ENCODE measurements around the gene RASD2.

The RASD2 gene

DNA sequence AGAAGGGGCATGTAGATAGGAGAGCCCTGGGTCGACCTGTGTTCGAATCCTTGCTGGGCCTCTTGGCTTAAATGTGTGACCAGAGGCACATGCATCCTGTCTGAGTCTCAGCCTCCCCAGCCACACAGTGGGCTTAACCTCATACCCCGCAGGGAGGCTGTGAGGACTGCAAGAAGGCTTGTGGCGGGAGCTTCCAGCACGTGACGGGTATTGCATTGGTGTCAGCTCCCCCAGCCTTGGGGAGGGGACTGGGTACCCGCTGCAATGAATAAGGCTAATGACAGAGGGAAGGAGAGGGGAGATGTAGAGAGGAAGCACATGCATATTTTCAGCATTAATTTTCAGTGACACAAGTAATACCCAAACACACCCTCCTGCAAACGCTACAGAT lies 8.1 kb downstream of the RASD2 start:
- no peaks in the 10 kb centered on the region for H3K36me3 ChIP-seq (ENCODE audit: control insufficient read depth in 1 of 2, insufficient read depth in 2 of 2, low read length in 2 of 2)
- H3K4me1 ChIP-seq (ENCODE audit: control insufficient read depth in 1 of 2, insufficient read depth in 2 of 2, low read length in 2 of 2), result peaks cover 2 to 3% of the 10 kb centered on the region in 2 donors

DNA sequence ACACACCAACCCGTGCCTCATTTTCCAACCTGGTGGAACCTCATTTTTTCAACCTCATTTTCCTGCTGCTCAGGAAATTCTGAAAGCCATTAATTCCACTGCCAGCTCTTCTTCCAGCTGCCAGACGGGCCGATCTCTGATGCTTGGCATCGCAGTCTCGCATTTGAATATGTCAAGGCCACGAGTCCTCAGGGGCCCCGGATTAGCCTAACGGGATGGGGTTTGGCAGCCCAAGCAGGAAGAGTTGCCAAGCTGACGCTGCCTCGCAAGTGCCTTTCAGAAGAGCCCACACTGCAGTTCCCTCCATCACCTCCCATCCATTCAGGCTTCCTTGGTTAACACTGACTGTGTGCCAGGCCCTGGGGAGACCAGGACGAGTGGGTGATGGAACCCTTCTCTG lies 8.7 kb downstream of the RASD2 start:
- Histone ChIP-seq H3K27ac (ENCODE audit: low read depth, low read length) (no peak overlapping the region), H3K36me3 (ENCODE audit: control insufficient read depth in 1 of 2, insufficient read depth in 2 of 2, low read length in 2 of 2) (no peaks in the 10 kb centered on the region), H3K27me3 (ENCODE audit: control insufficient read depth in 1 of 2, insufficient read depth in 2 of 2, low read length in 2 of 2) (peaks cover 3 to 22% of the 10 kb centered on the region in 2 donors), H3K4me1 (ENCODE audit: control insufficient read depth in 1 of 2, insufficient read depth in 2 of 2, low read length in 2 of 2) (peaks cover 2 to 3% of the 10 kb centered on the region in 2 donors), H3K4me3 (ENCODE audit: low read depth in 1 of 2, low read length in 2 of 2) (no peak overlapping the region), H3K9me3 (ENCODE audit: control insufficient read depth in 1 of 2, low read length in 2 of 2) (no peaks in the 10 kb centered on the region), H3K9ac (ENCODE audit: low read depth in 1 of 2, low read length in 2 of 2) (no peak overlapping the region)

More for the DNA sequence above, 8.1 kb downstream of the RASD2 start:
- H3K27me3 ChIP-seq (ENCODE audit: control insufficient read depth in 1 of 2, insufficient read depth in 2 of 2, low read length in 2 of 2), result peaks cover 3 to 20% of the 10 kb centered on the region in 2 donors
- H3K9ac ChIP-seq (ENCODE audit: low read depth in 1 of 2, low read length in 2 of 2), result no peak overlapping the region
- H3K9me3 ChIP-seq (ENCODE audit: control insufficient read depth in 1 of 2, low read length in 2 of 2), result no peaks in the 10 kb centered on the region
- no peak overlapping the region for H3K27ac ChIP-seq (ENCODE audit: low read depth, low read length)
- no peak overlapping the region for H3K4me3 ChIP-seq (ENCODE audit: low read depth in 1 of 2, low read length in 2 of 2)

DNA sequence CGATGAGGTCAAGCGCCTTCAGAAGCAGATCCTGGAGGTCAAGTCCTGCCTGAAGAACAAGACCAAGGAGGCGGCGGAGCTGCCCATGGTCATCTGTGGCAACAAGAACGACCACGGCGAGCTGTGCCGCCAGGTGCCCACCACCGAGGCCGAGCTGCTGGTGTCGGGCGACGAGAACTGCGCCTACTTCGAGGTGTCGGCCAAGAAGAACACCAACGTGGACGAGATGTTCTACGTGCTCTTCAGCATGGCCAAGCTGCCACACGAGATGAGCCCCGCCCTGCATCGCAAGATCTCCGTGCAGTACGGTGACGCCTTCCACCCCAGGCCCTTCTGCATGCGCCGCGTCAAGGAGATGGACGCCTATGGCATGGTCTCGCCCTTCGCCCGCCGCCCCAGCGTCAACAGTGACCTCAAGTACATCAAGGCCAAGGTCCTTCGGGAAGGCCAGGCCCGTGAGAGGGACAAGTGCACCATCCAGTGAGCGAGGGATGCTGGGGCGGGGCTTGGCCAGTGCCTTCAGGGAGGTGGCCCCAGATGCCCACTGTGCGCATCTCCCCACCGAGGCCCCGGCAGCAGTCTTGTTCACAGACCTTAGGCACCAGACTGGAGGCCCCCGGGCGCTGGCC lies 11.0 kb downstream of the RASD2 start:
- no peak overlapping the region for H3K27ac ChIP-seq (ENCODE audit: low read depth, low read length)
- peaks cover 5 to 25% of the 10 kb centered on the region in 2 donors for H3K27me3 ChIP-seq (ENCODE audit: control insufficient read depth in 1 of 2, insufficient read depth in 2 of 2, low read length in 2 of 2)
- H3K4me1 ChIP-seq (ENCODE audit: control insufficient read depth in 1 of 2, insufficient read depth in 2 of 2, low read length in 2 of 2), result peaks cover 2 to 3% of the 10 kb centered on the region in 2 donors
- H3K4me3 ChIP-seq (ENCODE audit: low read depth in 1 of 2, low read length in 2 of 2), result no peak overlapping the region
- H3K9ac ChIP-seq (ENCODE audit: low read depth in 1 of 2, low read length in 2 of 2), result no peak overlapping the region
- no peaks in the 10 kb centered on the region for H3K9me3 ChIP-seq (ENCODE audit: control insufficient read depth in 1 of 2, low read length in 2 of 2)
- H3K36me3 ChIP-seq (ENCODE audit: control insufficient read depth in 1 of 2, insufficient read depth in 2 of 2, low read length in 2 of 2), result no peaks in the 10 kb centered on the region

DNA sequence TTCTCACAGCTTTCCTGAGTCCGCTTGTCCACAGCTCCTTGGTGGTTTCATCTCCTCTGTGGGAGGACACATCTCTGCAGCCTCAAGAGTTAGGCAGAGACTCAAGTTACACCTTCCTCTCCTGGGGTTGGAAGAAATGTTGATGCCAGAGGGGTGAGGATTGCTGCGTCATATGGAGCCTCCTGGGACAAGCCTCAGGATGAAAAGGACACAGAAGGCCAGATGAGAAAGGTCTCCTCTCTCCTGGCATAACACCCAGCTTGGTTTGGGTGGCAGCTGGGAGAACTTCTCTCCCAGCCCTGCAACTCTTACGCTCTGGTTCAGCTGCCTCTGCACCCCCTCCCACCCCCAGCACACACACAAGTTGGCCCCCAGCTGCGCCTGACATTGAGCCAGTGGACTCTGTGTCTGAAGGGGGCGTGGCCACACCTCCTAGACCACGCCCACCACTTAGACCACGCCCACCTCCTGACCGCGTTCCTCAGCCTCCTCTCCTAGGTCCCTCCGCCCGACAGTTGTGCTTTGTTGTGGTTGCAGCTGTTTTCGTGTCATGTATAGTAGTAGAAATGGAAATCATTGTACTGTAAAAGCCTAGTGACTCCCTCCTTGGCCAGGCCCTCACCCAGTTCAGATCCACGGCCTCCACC lies 11.7 kb downstream of the RASD2 start:
- Histone ChIP-seq H3K36me3 (ENCODE audit: control insufficient read depth in 1 of 2, insufficient read depth in 2 of 2, low read length in 2 of 2) (no peaks in the 10 kb centered on the region), H3K4me3 (ENCODE audit: low read depth in 1 of 2, low read length in 2 of 2) (no peak overlapping the region), H3K27ac (ENCODE audit: low read depth, low read length) (no peak overlapping the region), H3K4me1 (ENCODE audit: control insufficient read depth in 1 of 2, insufficient read depth in 2 of 2, low read length in 2 of 2) (peaks cover 2 to 3% of the 10 kb centered on the region in 2 donors), H3K27me3 (ENCODE audit: control insufficient read depth in 1 of 2, insufficient read depth in 2 of 2, low read length in 2 of 2) (peaks cover 7 to 22% of the 10 kb centered on the region in 2 donors), H3K9me3 (ENCODE audit: control insufficient read depth in 1 of 2, low read length in 2 of 2) (no peaks in the 10 kb centered on the region), H3K9ac (ENCODE audit: low read depth in 1 of 2, low read length in 2 of 2) (no peak overlapping the region)

DNA sequence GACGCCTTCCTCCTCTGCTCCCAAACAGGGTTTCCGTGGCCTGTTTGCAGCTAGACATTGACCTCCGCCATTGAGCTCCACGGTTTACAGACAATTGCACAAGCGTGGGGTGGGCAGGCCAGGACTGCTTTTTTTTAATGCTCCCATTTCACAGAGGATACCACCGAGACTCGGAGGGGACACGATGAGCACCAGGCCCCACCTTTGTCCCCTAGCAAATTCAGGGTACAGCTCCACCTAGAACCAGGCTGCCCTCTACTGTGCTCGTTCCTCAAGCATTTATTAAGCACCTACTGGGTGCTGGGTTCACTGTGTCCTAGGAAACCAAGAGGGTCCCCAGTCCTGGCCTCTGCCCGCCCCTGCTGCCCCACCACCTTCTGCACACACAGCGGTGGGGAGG lies 12.2 kb downstream of the RASD2 start:
- Histone ChIP-seq H3K36me3 (ENCODE audit: control insufficient read depth in 1 of 2, insufficient read depth in 2 of 2, low read length in 2 of 2) (no peaks in the 10 kb centered on the region), H3K4me3 (ENCODE audit: low read depth in 1 of 2, low read length in 2 of 2) (no peak overlapping the region), H3K9me3 (ENCODE audit: control insufficient read depth in 1 of 2, low read length in 2 of 2) (no peaks in the 10 kb centered on the region), H3K27ac (ENCODE audit: low read depth, low read length) (no peak overlapping the region), H3K4me1 (ENCODE audit: control insufficient read depth in 1 of 2, insufficient read depth in 2 of 2, low read length in 2 of 2) (peaks cover 2 to 3% of the 10 kb centered on the region in 2 donors), H3K9ac (ENCODE audit: low read depth in 1 of 2, low read length in 2 of 2) (no peak overlapping the region), H3K27me3 (ENCODE audit: control insufficient read depth in 1 of 2, insufficient read depth in 2 of 2, low read length in 2 of 2) (peaks cover 7 to 22% of the 10 kb centered on the region in 2 donors)

DNA sequence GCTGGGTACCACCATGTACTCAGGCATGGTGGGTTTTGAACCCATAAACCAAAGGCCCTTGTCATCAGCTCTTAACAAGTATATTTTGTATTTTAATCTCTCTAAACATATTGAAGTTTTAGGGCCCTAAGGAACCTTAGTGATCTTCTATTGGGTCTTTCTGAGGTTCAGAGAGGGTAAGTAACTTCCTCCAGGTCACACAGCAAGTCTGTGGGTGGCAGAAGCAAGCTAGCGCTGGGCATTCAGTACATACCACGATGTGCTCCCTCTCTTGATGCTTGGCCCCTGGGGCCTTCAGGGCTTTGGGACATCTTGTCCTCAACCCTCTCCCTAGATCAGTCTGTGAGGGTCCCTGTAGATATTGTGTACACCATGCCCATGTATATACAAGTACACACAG lies 12.7 kb downstream of the RASD2 start:
- no peak overlapping the region for H3K9ac ChIP-seq (ENCODE audit: low read depth in 1 of 2, low read length in 2 of 2)
- no peaks in the 10 kb centered on the region for H3K36me3 ChIP-seq (ENCODE audit: control insufficient read depth in 1 of 2, insufficient read depth in 2 of 2, low read length in 2 of 2)
- no peaks in the 10 kb centered on the region for H3K9me3 ChIP-seq (ENCODE audit: control insufficient read depth in 1 of 2, low read length in 2 of 2)
- no peak overlapping the region for H3K4me3 ChIP-seq (ENCODE audit: low read depth in 1 of 2, low read length in 2 of 2)
- H3K4me1 ChIP-seq (ENCODE audit: control insufficient read depth in 1 of 2, insufficient read depth in 2 of 2, low read length in 2 of 2), result peaks cover 2 to 3% of the 10 kb centered on the region in 2 donors
- no peak overlapping the region for H3K27ac ChIP-seq (ENCODE audit: low read depth, low read length)
- peaks cover 7 to 23% of the 10 kb centered on the region in 2 donors for H3K27me3 ChIP-seq (ENCODE audit: control insufficient read depth in 1 of 2, insufficient read depth in 2 of 2, low read length in 2 of 2)

DNA sequence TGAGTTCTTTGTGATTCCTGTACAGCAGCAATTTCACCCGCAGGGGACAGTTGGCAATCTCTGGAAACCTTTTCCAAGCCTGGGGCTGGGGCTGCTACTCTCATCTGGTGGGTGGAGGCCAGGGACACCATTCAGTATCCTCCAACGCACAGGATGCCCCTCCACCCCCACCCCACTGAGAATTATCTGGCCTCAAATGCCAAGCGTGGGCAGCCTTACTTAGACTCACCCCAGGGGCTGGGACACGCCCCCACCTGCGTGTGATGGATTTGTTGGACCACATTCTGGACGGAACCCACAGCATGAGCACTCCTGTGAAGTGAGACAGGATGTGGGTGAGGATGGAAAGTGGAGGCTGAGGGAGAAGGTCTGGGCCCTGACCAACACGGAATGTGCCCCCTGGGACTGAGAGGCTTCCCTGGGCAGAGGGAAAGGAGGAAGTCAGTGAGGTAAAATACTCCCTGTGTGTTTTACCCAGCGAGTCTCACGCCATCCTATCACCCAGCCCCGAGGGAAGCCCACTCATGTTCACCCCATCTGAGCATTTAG lies 13.7 kb downstream of the RASD2 start:
- H3K27me3 ChIP-seq (ENCODE audit: control insufficient read depth in 1 of 2, insufficient read depth in 2 of 2, low read length in 2 of 2), result peaks cover 10 to 15% of the 10 kb centered on the region in 2 donors
- H3K4me3 ChIP-seq (ENCODE audit: low read depth in 1 of 2, low read length in 2 of 2), result no peak overlapping the region
- H3K36me3 ChIP-seq (ENCODE audit: control insufficient read depth in 1 of 2, insufficient read depth in 2 of 2, low read length in 2 of 2), result no peaks in the 10 kb centered on the region
- H3K27ac ChIP-seq (ENCODE audit: low read depth, low read length), result no peak overlapping the region
- H3K9ac ChIP-seq (ENCODE audit: low read depth in 1 of 2, low read length in 2 of 2), result no peak overlapping the region
- H3K4me1 ChIP-seq (ENCODE audit: control insufficient read depth in 1 of 2, insufficient read depth in 2 of 2, low read length in 2 of 2), result peaks cover 0 to 2% of the 10 kb centered on the region in 2 donors
- no peaks in the 10 kb centered on the region for H3K9me3 ChIP-seq (ENCODE audit: control insufficient read depth in 1 of 2, low read length in 2 of 2)

DNA sequence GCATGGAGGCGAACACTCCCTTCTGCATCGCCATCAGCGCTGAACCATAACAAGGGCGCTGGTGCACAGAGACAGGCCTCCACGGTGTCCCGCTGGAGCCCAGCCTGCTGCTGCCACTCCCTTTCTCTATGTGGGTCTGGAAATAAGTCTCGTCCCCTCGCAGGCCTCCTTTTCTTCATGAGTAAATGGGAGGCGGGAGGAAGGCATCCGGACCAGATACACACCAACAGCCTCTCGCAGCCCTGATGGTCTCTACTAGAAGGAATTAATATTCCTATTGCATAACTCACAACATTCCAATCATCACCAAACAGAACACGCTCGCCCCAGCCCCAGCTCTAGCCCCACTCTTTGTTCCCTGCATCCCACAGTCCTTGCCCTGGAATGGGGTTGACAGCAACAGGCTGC lies 14.9 kb downstream of the RASD2 start:
- Histone ChIP-seq H3K27ac (ENCODE audit: low read depth, low read length) (no peak overlapping the region), H3K36me3 (ENCODE audit: control insufficient read depth in 1 of 2, insufficient read depth in 2 of 2, low read length in 2 of 2) (no peaks in the 10 kb centered on the region), H3K9me3 (ENCODE audit: control insufficient read depth in 1 of 2, low read length in 2 of 2) (no peaks in the 10 kb centered on the region), H3K4me3 (ENCODE audit: low read depth in 1 of 2, low read length in 2 of 2) (no peak overlapping the region), H3K27me3 (ENCODE audit: control insufficient read depth in 1 of 2, insufficient read depth in 2 of 2, low read length in 2 of 2) (peaks cover 10 to 11% of the 10 kb centered on the region in 2 donors), H3K9ac (ENCODE audit: low read depth in 1 of 2, low read length in 2 of 2) (no peak overlapping the region), H3K4me1 (ENCODE audit: control insufficient read depth in 1 of 2, insufficient read depth in 2 of 2, low read length in 2 of 2) (peaks cover 0 to 2% of the 10 kb centered on the region in 2 donors)

DNA sequence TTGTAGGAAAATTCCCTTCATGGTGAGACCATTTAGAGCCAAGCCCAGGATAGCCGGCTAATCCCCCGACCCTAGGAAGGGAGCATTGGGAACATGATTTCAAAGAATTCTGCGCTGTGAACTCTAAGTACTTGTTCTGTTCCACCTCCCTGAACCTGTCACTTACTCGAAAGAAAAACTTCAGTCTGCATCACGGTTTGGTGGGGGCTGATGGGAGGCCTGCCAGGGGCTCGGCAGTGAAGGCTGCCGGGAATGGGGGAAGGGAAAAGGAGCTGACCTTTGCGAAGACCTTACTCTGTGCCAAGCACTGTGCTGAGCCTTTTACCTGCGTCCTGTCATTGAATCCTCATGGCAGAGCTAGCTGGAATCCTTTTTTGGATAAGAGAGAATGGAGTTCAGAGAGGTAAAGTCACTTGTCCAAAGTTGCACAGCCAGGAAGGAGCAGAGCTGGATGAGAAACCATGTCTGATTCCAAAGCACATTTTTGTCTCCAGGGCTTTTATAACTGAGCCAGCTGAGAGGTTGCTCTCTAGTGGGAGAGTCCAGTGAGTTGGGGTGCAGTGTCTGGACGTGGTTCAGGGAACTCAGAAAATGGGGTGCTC lies 15.4 kb downstream of the RASD2 start:
- Histone ChIP-seq H3K4me1 (ENCODE audit: control insufficient read depth in 1 of 2, insufficient read depth in 2 of 2, low read length in 2 of 2) (peaks cover 0 to 2% of the 10 kb centered on the region in 2 donors), H3K9me3 (ENCODE audit: control insufficient read depth in 1 of 2, low read length in 2 of 2) (no peaks in the 10 kb centered on the region), H3K4me3 (ENCODE audit: low read depth in 1 of 2, low read length in 2 of 2) (no peak overlapping the region), H3K27me3 (ENCODE audit: control insufficient read depth in 1 of 2, insufficient read depth in 2 of 2, low read length in 2 of 2) (peaks cover 10 to 11% of the 10 kb centered on the region in 2 donors), H3K36me3 (ENCODE audit: control insufficient read depth in 1 of 2, insufficient read depth in 2 of 2, low read length in 2 of 2) (no peaks in the 10 kb centered on the region), H3K9ac (ENCODE audit: low read depth in 1 of 2, low read length in 2 of 2) (no peak overlapping the region), H3K27ac (ENCODE audit: low read depth, low read length) (no peak overlapping the region)

DNA sequence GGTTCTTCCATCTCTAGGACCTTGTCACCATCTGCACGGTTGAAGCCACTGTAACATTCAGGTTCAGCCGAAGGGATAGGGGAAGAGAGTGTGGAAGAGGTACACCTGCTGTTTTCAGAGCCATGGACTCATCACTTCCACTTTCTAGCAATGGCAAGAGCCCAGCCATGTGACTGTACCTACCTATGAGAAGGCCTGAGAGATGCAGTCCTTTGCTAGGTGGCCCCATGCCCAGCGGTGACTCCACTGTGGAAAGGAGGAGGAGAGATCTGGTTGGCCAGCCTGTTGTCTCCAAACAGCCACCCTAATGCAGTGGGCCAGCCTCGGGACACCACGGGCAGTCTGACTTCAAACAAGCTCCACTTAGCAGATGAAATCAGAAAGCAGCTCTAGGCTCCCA lies 16.0 kb downstream of the RASD2 start:
- H3K27ac ChIP-seq (ENCODE audit: low read depth, low read length), result no peak overlapping the region
- H3K36me3 ChIP-seq (ENCODE audit: control insufficient read depth in 1 of 2, insufficient read depth in 2 of 2, low read length in 2 of 2), result no peaks in the 10 kb centered on the region
- no peaks in the 10 kb centered on the region for H3K9me3 ChIP-seq (ENCODE audit: control insufficient read depth in 1 of 2, low read length in 2 of 2)
- H3K4me3 ChIP-seq (ENCODE audit: low read depth in 1 of 2, low read length in 2 of 2), result no peak overlapping the region
- no peak overlapping the region for H3K9ac ChIP-seq (ENCODE audit: low read depth in 1 of 2, low read length in 2 of 2)
- H3K27me3 ChIP-seq (ENCODE audit: control insufficient read depth in 1 of 2, insufficient read depth in 2 of 2, low read length in 2 of 2), result peaks cover 10 to 11% of the 10 kb centered on the region in 2 donors
- H3K4me1 ChIP-seq (ENCODE audit: control insufficient read depth in 1 of 2, insufficient read depth in 2 of 2, low read length in 2 of 2), result peaks cover 0 to 2% of the 10 kb centered on the region in 2 donors
